H9 (cell line): ENCODE measurements around the gene KIF18A. TPM values are rescaled to one million over a fixed set of nuclear protein-coding genes. Genes with fewer than 3 reads are reported as not detected.

ENCODE experiments used
- DNase-seq: peaks from one replicate; pipeline ENCODE4 v3.0.0-alpha.2; 2017
- H2AFZ ChIP-seq: one replicate; pipeline ENCODE4 v1.6.1; 2013; ENCODE audit warnings: mild to moderate bottlenecking, low read length, control low read depth, moderate library complexity
- H2AK5ac ChIP-seq: 2 replicates; pipeline ENCODE4 v1.6.1; 2013; ENCODE audit warnings: low read length, control low read depth, mixed read lengths; ENCODE audit not compliant: insufficient read length
- H2BK120ac ChIP-seq: one replicate; pipeline ENCODE4 v1.6.1; 2013; ENCODE audit warnings: low read depth, mild to moderate bottlenecking, low read length, control low read depth, inconsistent platforms; ENCODE audit not compliant: poor library complexity, severe bottlenecking
- H2BK12ac ChIP-seq: 2 replicates; pipeline ENCODE4 v1.6.1; 2013; ENCODE audit warnings: low read length, control low read depth, mixed read lengths, low read depth; ENCODE audit not compliant: insufficient read length
- H2BK15ac ChIP-seq: 2 replicates; pipeline ENCODE4 v1.6.1; 2013; ENCODE audit warnings: low read depth, low read length, control low read depth
- H2BK20ac ChIP-seq: one replicate; pipeline ENCODE4 v1.6.1; 2013; ENCODE audit warnings: low read depth, mild to moderate bottlenecking, low read length, control low read depth, inconsistent platforms; ENCODE audit not compliant: poor library complexity, severe bottlenecking
- H2BK5ac ChIP-seq: 2 replicates; pipeline ENCODE4 v1.6.1; 2013; ENCODE audit warnings: low read length, control low read depth, mixed read lengths; ENCODE audit not compliant: insufficient read length
- H3K14ac ChIP-seq: 2 replicates; pipeline ENCODE4 v1.6.1; 2013; ENCODE audit warnings: low read length, control low read depth; ENCODE audit not compliant: insufficient read depth
- H3K18ac ChIP-seq: 2 replicates; pipeline ENCODE4 v1.6.1; 2013; ENCODE audit warnings: low read depth, mild to moderate bottlenecking, mixed read lengths, low read length, control low read depth; ENCODE audit not compliant: insufficient read length
- H3K23ac ChIP-seq: 2 replicates; pipeline ENCODE4 v1.6.1; 2013; ENCODE audit warnings: low read length, control low read depth, mixed read lengths, low read depth; ENCODE audit not compliant: insufficient read length
- H3K23me2 ChIP-seq: 2 replicates; pipeline ENCODE4 v1.6.1; 2013; ENCODE audit warnings: low read depth, mild to moderate bottlenecking, mixed read lengths, low read length, control low read depth; ENCODE audit not compliant: insufficient read length, poor library complexity, severe bottlenecking
- H3K27ac ChIP-seq: 2 replicates; pipeline ENCODE4 v1.5.1; 2013; ENCODE audit warnings: low read length, control low read depth, mixed read lengths, low read depth; ENCODE audit not compliant: insufficient read length
- H3K27me3 ChIP-seq: 2 replicates; pipeline ENCODE4 v1.6.1; 2013; ENCODE audit warnings: low read length, control low read depth, inconsistent platforms; ENCODE audit not compliant: insufficient read depth
- H3K4ac ChIP-seq: 2 replicates; pipeline ENCODE4 v1.6.1; 2013; ENCODE audit warnings: low read depth, mild to moderate bottlenecking, control low read depth, inconsistent platforms, low read length, moderate library complexity
- H3K4me1 ChIP-seq: 2 replicates; pipeline ENCODE4 v1.6.1; 2013; ENCODE audit warnings: low read length, control low read depth, inconsistent platforms; ENCODE audit not compliant: insufficient read depth
- H3K4me2 ChIP-seq: 2 replicates; pipeline ENCODE4 v1.6.1; 2013; ENCODE audit warnings: low read length, control low read depth, mixed read lengths; ENCODE audit not compliant: insufficient read length, insufficient read depth
- H3K56ac ChIP-seq: 2 replicates; pipeline ENCODE4 v1.6.1; 2013; ENCODE audit warnings: low read depth, mild to moderate bottlenecking, mixed read lengths, low read length, control low read depth; ENCODE audit not compliant: insufficient read length
- H3K79me1 ChIP-seq: 2 replicates; pipeline ENCODE4 v1.6.1; 2013; ENCODE audit warnings: low read depth, mild to moderate bottlenecking, moderate library complexity, low read length, control low read depth, inconsistent platforms; ENCODE audit not compliant: insufficient read depth, poor library complexity, severe bottlenecking
- H3K79me2 ChIP-seq: 2 replicates; pipeline ENCODE4 v1.6.1; 2013; ENCODE audit warnings: low read length, control low read depth, inconsistent platforms; ENCODE audit not compliant: insufficient read depth
- H3K9ac ChIP-seq: 2 replicates; pipeline ENCODE4 v1.6.1; 2013; ENCODE audit warnings: low read length, control low read depth, mixed read lengths; ENCODE audit not compliant: insufficient read length; ENCODE audit errors: extremely low read depth
- H3K9me3 ChIP-seq: one replicate; pipeline ENCODE4 v1.6.1; 2013; ENCODE audit warnings: low read depth, low read length, inconsistent platforms; ENCODE audit not compliant: control insufficient read depth
- H3T11ph ChIP-seq: one replicate; pipeline ENCODE4 v1.6.1; 2013; ENCODE audit warnings: mild to moderate bottlenecking, low read length, control low read depth, inconsistent platforms
- H4K20me1 ChIP-seq: one replicate; pipeline ENCODE4 v1.6.1; 2013; ENCODE audit not compliant: control insufficient read depth, insufficient read length, insufficient read depth
- H4K5ac ChIP-seq: 2 replicates; pipeline ENCODE4 v1.6.1; 2013; ENCODE audit warnings: low read depth, mild to moderate bottlenecking, mixed read lengths, low read length, control low read depth; ENCODE audit not compliant: insufficient read length
- H4K8ac ChIP-seq: replicated peaks from 2 replicates; pipeline ENCODE4 v1.6.1; 2013; ENCODE audit warnings: low read length, control low read depth, mixed read lengths, low read depth; ENCODE audit not compliant: insufficient read length
- H4K91ac ChIP-seq: 2 replicates; pipeline ENCODE4 v1.6.1; 2013; ENCODE audit warnings: low read depth, mild to moderate bottlenecking, moderate library complexity, mixed read lengths, low read length, control low read depth; ENCODE audit not compliant: insufficient read length
- H3K27ac Mint-ChIP-seq, 3 experiments: 2 replicates in 2 of 3; 3 replicates in 1 of 3; pipeline ENCODE4 v1.8.0; 2020 to 2021; ENCODE audit warnings: mixed read lengths in 3 of 3, mild to moderate bottlenecking in 1 of 3, moderate library complexity in 1 of 3
- H3K27me3 Mint-ChIP-seq: 2 replicates; pipeline ENCODE4 v1.8.0; 2021; ENCODE audit warnings: low read depth, mild to moderate bottlenecking, moderate library complexity, mixed read lengths
- H3K36me3 Mint-ChIP-seq, 3 experiments: 2 replicates in 2 of 3; 3 replicates in 1 of 3; pipeline ENCODE4 v1.8.0; 2020 to 2021; ENCODE audit warnings: low read depth in 3 of 3, mixed read lengths in 3 of 3; ENCODE audit not compliant: insufficient read depth in 1 of 3
- H3K4me1 Mint-ChIP-seq, 2 experiments: 2 replicates each; pipeline ENCODE4 v1.8.0; 2020; ENCODE audit warnings: mixed read lengths in 2 of 2
- H3K4me3 Mint-ChIP-seq, 2 experiments: 2 replicates in 1 of 2; 3 replicates in 1 of 2; pipeline ENCODE4 v1.8.0; 2020 to 2021; ENCODE audit warnings: mild to moderate bottlenecking in 2 of 2, mixed read lengths in 2 of 2, moderate library complexity in 1 of 2
- H3K9me3 Mint-ChIP-seq, 2 experiments: 2 replicates in 1 of 2; 3 replicates in 1 of 2; pipeline ENCODE4 v1.8.0; 2020; ENCODE audit warnings: mild to moderate bottlenecking in 2 of 2, mixed read lengths in 2 of 2, moderate library complexity in 1 of 2
- whole genome bisulfite sequencing: extraction: QIAGEN DNeasy Blood & Tissue Kit; methylation state at CpG from one replicate; pipeline ENCODE4 v1.1.7; 2013; ENCODE audit warnings: missing lambda C conversion rate, low lambda C conversion rate, mixed read lengths; ENCODE audit not compliant: insufficient read length; ENCODE audit errors: extremely low coverage; 5-methylcytosine and 5-hydroxymethylcytosine counted together
- long read RNA-seq: library from polyadenylated mRNA; unstranded; transcript quantifications from one replicate; pipeline ENCODE4 v2.0.0, GENCODE V29; 2020
- total RNA-seq: library from RNA; stranded (reverse); gene quantifications from 2 replicates; pipeline ENCODE4 v1.2.1, GENCODE V29; 2021
- TF ChIP-seq, protein P1 (sequence below): fragments of 200-600 bp; sonication (generic); conservative IDR thresholded peaks from 3 replicates; pipeline ENCODE4 v1.8.0; 2021; ENCODE audit warnings: antibody characterized with exemption, mild to moderate bottlenecking

Gene KIF18A
- 25.3 and 25.9 TPM in 2 replicates for total RNA-seq
- long read RNA-seq, transcript KIF18A-201 (17 exons, 3,568 nt), result major isoform, 85 of 138 reads
- long read RNA-seq, partial matches to known transcripts, result 37 of 138 reads
- long read RNA-seq, other reads (novel, unspliced or antisense), result 16 of 138 reads

DNA sequence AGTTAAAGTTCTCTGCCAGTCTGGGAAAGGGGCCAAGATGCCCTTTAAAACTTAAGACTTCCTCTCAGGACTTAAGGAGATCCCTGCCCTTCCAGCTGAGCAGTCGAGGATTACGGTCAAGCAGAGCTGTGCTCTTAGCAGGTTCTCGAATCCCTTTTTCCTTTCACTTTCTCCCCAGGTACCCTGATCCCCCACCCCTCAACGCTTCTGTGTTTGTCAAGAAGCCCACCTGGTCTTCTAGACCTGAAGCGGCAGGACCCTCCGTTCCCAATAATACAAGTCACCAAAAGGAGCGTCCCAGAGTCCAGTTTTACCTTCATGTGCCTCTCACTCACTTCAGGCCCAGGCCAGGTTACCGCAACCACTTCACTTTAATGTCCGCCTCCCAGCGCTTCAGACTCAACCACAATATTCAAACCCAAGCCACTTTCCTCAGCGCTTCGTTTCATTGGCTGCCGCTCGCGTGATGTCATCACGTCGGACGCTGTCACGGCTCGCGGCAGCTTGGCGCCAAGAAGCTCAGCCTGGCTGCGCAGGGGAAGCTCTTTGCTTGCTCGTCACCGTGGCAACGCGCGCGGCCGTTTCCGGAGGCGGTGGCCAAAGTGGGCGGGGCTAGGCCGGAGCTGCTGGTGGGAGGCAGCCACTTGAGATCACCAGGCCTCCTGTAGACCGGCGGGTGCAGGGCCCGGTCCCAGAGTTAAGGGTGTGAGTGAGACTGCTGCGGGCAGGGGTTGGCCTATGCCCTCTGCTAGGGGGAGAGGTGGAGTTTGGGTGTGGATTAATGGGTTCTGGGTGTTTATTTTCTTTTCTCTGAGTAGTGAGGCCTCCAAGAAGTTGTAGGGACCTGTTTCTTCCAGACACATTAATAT lies at the start of gene KIF18A, which contains the start of gene METTL15:
Gene KIF18A (minus strand): TSS at position 407 of the 869 bp plus-strand sequence. CDS start 10,209 bp downstream, outside the sequence.
Gene METTL15 (plus strand): TSS at position 639 of the 869 bp plus-strand sequence. CDS start 4,947 bp downstream, outside the sequence.
- H3K79me1 ChIP-seq, result no peaks in the 10 kb centered on the region
- Mint-ChIP-seq H3K27me3 (no peaks in the 10 kb centered on the region), H3K27ac (peak within 1 kb of the TSS; percentile 99 to 100 (median 99)), H3K4me3 (peak within 1 kb of the TSS; percentile 97 to 99), H3K9me3 (no peaks in the 10 kb centered on the region), H3K4me1 (peaks cover 34 to 40% of the 10 kb centered on the region in 2 experiments), H3K36me3 (no peaks in the 10 kb centered on the region; a peak in 1 of 7 replicates)
- H4K8ac ChIP-seq, result no peak within 1 kb of the TSS
- WGBS, result no CpG with 5 or more reads among the region's 38 CpGs
- no peak within 1 kb of the TSS for H2AFZ ChIP-seq
- H3K18ac ChIP-seq, result peak within 1 kb of the TSS; percentile 84
- TF ChIP-seq, protein P1, sequence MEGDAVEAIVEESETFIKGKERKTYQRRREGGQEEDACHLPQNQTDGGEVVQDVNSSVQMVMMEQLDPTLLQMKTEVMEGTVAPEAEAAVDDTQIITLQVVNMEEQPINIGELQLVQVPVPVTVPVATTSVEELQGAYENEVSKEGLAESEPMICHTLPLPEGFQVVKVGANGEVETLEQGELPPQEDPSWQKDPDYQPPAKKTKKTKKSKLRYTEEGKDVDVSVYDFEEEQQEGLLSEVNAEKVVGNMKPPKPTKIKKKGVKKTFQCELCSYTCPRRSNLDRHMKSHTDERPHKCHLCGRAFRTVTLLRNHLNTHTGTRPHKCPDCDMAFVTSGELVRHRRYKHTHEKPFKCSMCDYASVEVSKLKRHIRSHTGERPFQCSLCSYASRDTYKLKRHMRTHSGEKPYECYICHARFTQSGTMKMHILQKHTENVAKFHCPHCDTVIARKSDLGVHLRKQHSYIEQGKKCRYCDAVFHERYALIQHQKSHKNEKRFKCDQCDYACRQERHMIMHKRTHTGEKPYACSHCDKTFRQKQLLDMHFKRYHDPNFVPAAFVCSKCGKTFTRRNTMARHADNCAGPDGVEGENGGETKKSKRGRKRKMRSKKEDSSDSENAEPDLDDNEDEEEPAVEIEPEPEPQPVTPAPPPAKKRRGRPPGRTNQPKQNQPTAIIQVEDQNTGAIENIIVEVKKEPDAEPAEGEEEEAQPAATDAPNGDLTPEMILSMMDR, result no peak
- H3K23ac ChIP-seq, result no peak within 1 kb of the TSS
- H2BK12ac ChIP-seq, result no peak within 1 kb of the TSS
- no peak within 1 kb of the TSS for H2AK5ac ChIP-seq
- H3K4ac ChIP-seq, result no peak within 1 kb of the TSS; the same call in 1 of the 2 replicates
- no peak within 1 kb of the TSS for H2BK120ac ChIP-seq
- no peak within 1 kb of the TSS for H4K91ac ChIP-seq
- H3K27ac ChIP-seq, result no peak within 1 kb of the TSS
- no peak within 1 kb of the TSS for H2BK15ac ChIP-seq
- H3T11ph ChIP-seq, result no peak within 1 kb of the TSS
- peaks cover 6% of the 10 kb centered on the region; the same call in 1 of the 2 replicates for H3K79me2 ChIP-seq
- H2BK20ac ChIP-seq, result no peak within 1 kb of the TSS
- peak within 1 kb of the TSS; percentile 77 for H3K4me2 ChIP-seq
- H3K56ac ChIP-seq, result no peak within 1 kb of the TSS
- no peaks in the 10 kb centered on the region for H4K20me1 ChIP-seq
- peak within 1 kb of the TSS; percentile 83 for H3K9ac ChIP-seq
- H3K27me3 ChIP-seq, result no peaks in the 10 kb centered on the region
- H3K23me2 ChIP-seq, result peaks cover 7% of the 10 kb centered on the region
- peak; percentile 100 for DNase-seq
- peak within 1 kb of the TSS; percentile 72; the same call in 1 of the 2 replicates for H3K14ac ChIP-seq
- no peak within 1 kb of the TSS for H4K5ac ChIP-seq
- no peak within 1 kb of the TSS for H2BK5ac ChIP-seq
- no peaks in the 10 kb centered on the region for H3K4me1 ChIP-seq
- H3K9me3 ChIP-seq, result no peaks in the 10 kb centered on the region
